OCI-LY3 (cell line): ENCODE measurements around the gene CNGB1.

Experiments used
- H2AFZ ChIP-seq: fragments of 200-600, 300-600 bp; shearing (Covaris generic); 2 replicates; pipeline ENCODE4 v1.6.0; 2014; ENCODE audit warnings: antibody characterized with exemption, low read depth, low read length
- H3K27ac ChIP-seq: fragments of 200-600, 300-600 bp; sonication (generic); 2 replicates; pipeline ENCODE4 v1.5.1; 2014; ENCODE audit warnings: mild to moderate bottlenecking, low read length, moderate library complexity, mixed read lengths
- H3K27me3 ChIP-seq: fragments of 200-600, 300-600 bp; sonication (generic); 2 replicates; pipeline ENCODE4 v1.6.1; 2014; ENCODE audit warnings: low read depth, low read length, mixed read lengths
- H3K36me3 ChIP-seq: fragments of 200-600, 300-600 bp; sonication (generic); replicated peaks from 2 replicates; pipeline ENCODE3; 2014; ENCODE audit warnings: low read depth, low read length, mixed read lengths
- H3K4me1 ChIP-seq: fragments of 300-600, 200-600 bp; sonication (generic); 2 replicates; pipeline ENCODE4 v1.6.1; 2014; ENCODE audit warnings: low read length, mixed read lengths
- H3K4me2 ChIP-seq: fragments of 200-600, 300-600 bp; sonication (generic); 2 replicates; pipeline ENCODE4 v1.6.1; 2014; ENCODE audit warnings: low read length, mixed read lengths
- H3K4me3 ChIP-seq: fragments of 300-600, 200-600 bp; sonication (generic); 2 replicates; pipeline ENCODE4 v1.5.1; 2014; ENCODE audit warnings: antibody characterized with exemption, mild to moderate bottlenecking, low read length, moderate library complexity
- H3K79me2 ChIP-seq: fragments of 300-600, 200-600 bp; shearing (Covaris generic); 2 replicates; pipeline ENCODE4 v1.6.1; 2014; ENCODE audit warnings: mild to moderate bottlenecking, low read length, mixed read lengths
- H3K9ac ChIP-seq: fragments of 300-600, 200-600 bp; shearing (Covaris generic); 2 replicates; pipeline ENCODE4 v1.6.0; 2014; ENCODE audit warnings: mild to moderate bottlenecking, low read length, moderate library complexity
- H3K9me3 ChIP-seq: fragments of 200-600, 300-600 bp; shearing (Covaris generic); 2 replicates; pipeline ENCODE4 v1.6.1; 2014; ENCODE audit warnings: low read length, mixed read lengths; ENCODE audit not compliant: insufficient read depth
- H4K20me1 ChIP-seq: fragments of 200-600, 300-600 bp; sonication (generic); 2 replicates; pipeline ENCODE4 v1.6.1; 2016; ENCODE audit warnings: low read length, mixed read lengths; ENCODE audit not compliant: insufficient read depth
- EZH2phosphoT487 ChIP-seq: fragments of 200-600 bp; shearing (Covaris generic); IDR thresholded peaks from 2 replicates; pipeline ENCODE4 v1.6.1; 2018; ENCODE audit warnings: antibody characterized with exemption, mixed run types, low read depth
- TF ChIP-seq, protein P1 (sequence below): fragments of 200-600, 300-600 bp; sonication (generic); IDR thresholded peaks from 2 replicates; pipeline ENCODE4 v1.5.1; 2014; ENCODE audit warnings: antibody characterized with exemption, low read length, low read depth

The CNGB1 gene

DNA sequence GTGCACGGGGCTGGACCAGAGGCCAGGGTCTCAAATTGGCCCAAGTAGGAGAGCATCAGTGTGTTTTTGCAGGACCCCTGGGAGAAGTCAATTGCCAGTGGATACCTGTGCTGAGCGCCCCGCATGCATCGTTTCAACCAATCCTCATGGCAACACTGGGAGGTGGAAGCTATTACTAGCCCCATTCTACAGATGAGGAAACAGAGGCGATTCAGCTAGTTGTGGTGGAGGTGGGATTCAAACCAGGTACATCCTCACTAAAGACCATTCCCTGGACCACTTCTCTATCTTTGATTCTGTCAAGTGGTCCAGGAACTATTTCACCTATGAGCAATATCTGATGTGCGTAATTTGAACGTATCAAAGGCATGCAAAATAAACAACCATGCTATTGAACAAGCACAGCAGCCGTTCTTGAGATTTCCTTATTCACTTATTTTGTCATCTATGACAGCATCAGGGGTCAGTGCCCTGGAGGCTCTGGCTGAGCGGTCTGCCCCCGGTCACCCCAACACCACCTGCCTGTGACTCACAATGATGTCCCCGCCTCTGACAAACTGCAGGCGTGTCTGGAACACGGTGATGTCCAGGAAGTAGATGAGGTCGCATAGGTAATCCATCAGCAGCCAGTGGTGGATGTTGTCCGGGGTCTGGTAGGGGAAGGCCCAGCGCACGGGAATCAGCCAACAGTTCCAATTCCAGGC is 54.0 kb downstream of the CNGB1 start:
- no peak overlapping the region for H3K9ac ChIP-seq
- H3K79me2 ChIP-seq: no peaks in the 10 kb centered on the region
- no peaks in the 10 kb centered on the region for H3K36me3 ChIP-seq
- TF ChIP-seq, protein P1, sequence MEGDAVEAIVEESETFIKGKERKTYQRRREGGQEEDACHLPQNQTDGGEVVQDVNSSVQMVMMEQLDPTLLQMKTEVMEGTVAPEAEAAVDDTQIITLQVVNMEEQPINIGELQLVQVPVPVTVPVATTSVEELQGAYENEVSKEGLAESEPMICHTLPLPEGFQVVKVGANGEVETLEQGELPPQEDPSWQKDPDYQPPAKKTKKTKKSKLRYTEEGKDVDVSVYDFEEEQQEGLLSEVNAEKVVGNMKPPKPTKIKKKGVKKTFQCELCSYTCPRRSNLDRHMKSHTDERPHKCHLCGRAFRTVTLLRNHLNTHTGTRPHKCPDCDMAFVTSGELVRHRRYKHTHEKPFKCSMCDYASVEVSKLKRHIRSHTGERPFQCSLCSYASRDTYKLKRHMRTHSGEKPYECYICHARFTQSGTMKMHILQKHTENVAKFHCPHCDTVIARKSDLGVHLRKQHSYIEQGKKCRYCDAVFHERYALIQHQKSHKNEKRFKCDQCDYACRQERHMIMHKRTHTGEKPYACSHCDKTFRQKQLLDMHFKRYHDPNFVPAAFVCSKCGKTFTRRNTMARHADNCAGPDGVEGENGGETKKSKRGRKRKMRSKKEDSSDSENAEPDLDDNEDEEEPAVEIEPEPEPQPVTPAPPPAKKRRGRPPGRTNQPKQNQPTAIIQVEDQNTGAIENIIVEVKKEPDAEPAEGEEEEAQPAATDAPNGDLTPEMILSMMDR: no peak
- TF ChIP-seq EZH2phosphoT487: no peak
- no peak overlapping the region for H2AFZ ChIP-seq
- no peak overlapping the region for H3K27ac ChIP-seq
- no peak overlapping the region for H3K4me3 ChIP-seq
- H4K20me1 ChIP-seq: no peaks in the 10 kb centered on the region
- no peaks in the 10 kb centered on the region for H3K9me3 ChIP-seq
- H3K4me1 ChIP-seq: no peaks in the 10 kb centered on the region
- no peak overlapping the region for H3K4me2 ChIP-seq
- peaks cover 10% of the 10 kb centered on the region; the same call in 1 of the 2 replicates for H3K27me3 ChIP-seq

DNA sequence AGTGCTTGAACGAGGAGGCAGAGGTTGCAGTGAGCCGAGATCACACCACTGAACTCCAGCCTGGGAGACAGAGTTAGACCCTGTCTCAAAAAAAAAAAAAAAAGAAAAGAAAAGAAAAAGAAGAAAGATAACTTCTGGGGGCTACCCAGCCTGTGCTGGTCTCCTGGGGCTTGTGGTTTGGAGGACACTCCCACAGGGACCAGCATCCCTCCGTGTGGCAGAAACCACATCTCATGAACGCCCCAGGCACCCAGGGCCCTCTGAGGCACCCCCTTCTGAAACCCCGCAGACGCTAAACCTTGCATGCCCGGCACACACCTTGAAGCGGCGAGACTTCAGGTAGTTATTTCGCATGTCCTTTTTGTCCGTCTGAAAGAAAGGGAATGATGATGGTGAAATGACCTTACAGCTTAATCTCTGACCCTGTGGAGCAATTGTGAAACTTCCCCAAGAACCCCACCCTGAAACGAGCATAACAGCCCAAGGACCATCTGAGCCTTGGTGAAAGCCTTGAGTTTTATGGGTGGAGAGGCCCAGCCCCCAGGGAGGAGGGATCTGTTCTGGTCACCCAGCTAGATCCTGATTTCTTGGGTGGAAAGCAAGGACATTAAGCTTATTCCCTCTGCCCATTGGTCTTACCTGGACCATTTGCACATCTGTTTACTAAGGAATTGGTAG is 55.0 kb downstream of the CNGB1 start:
- Histone ChIP-seq H4K20me1 (no peaks in the 10 kb centered on the region), H3K9me3 (no peaks in the 10 kb centered on the region), H3K4me3 (no peak overlapping the region), H3K4me2 (no peak overlapping the region), H3K27me3 (peaks cover 5% of the 10 kb centered on the region; the same call in 1 of the 2 replicates), H3K4me1 (no peaks in the 10 kb centered on the region), H3K27ac (no peak overlapping the region), H3K9ac (no peak overlapping the region), H2AFZ (no peak overlapping the region), H3K36me3 (no peaks in the 10 kb centered on the region), H3K79me2 (no peaks in the 10 kb centered on the region)
- TF ChIP-seq, protein P1: no peak
- TF ChIP-seq EZH2phosphoT487: no peak

- Histone ChIP-seq H3K27me3 (peaks cover 5% of the 10 kb centered on the region; the same call in 1 of the 2 replicates), H3K4me2 (no peak overlapping the region), H3K36me3 (no peaks in the 10 kb centered on the region), H3K9ac (no peak overlapping the region), H2AFZ (no peak overlapping the region), H4K20me1 (no peaks in the 10 kb centered on the region), H3K27ac (no peak overlapping the region), H3K4me3 (no peak overlapping the region), H3K4me1 (no peaks in the 10 kb centered on the region), H3K9me3 (no peaks in the 10 kb centered on the region), H3K79me2 (no peaks in the 10 kb centered on the region)
- TF ChIP-seq EZH2phosphoT487: no peak
- TF ChIP-seq, protein P1: no peak
Observed at GRCh38 chr16:57915267-57915666, 55.7 kb downstream of the CNGB1 start.
